ENCODE results near the gene UST. TPM values are rescaled to one million over a fixed set of nuclear protein-coding genes. Genes with fewer than 3 reads are reported as not detected.

Gene UST
- total RNA-seq, 1 experiment from 2014 or later, result 3.9 TPM

- DNase-seq, result no peak
- BruUV-seq (replicated peaks), result no TSS peak
- Histone ChIP-seq H3K4me2 (ENCODE audit: low read length) (no peak overlapping the region), H3K9me3 (ENCODE audit: low read length) (no peaks in the 10 kb centered on the region), H3K9me2 (replicated peaks; ENCODE audit: low read length) (no peaks in the 10 kb centered on the region), H3F3A (ENCODE audit: low read length, unreplicated experiment) (no peaks in the 10 kb centered on the region), H3K9ac (ENCODE audit: low read length) (no peak overlapping the region), H3K4me3 (ENCODE audit: low read length) (no peak overlapping the region), H3K79me2 (ENCODE audit: low read length) (no peaks in the 10 kb centered on the region; the same call in 1 of the 2 replicates), H4K20me1 (ENCODE audit: low read length) (no peaks in the 10 kb centered on the region), H3K4me1 (ENCODE audit: insufficient read depth, low read length) (peaks cover 10% of the 10 kb centered on the region), H3K36me3 (ENCODE audit: low read depth, low read length) (no peaks in the 10 kb centered on the region), H2AFZ (ENCODE audit: low read length) (no peak overlapping the region), H3K27me3 (ENCODE audit: low read length) (no peaks in the 10 kb centered on the region), H3K27ac (ENCODE audit: low read length) (no peak overlapping the region)
- ChIA-PET POLR2A (ENCODE audit: unreplicated experiment) (no interaction called here), CTCF (no interaction called here)
- TF ChIP-seq EZH2phosphoT487 (IDR thresholded peaks at IDR 0.05; ENCODE audit: borderline replicate concordance, low read length) (no peak), CTCF (conservative IDR thresholded peaks at IDR 0.05; ENCODE audit: low read depth, low read length) (no peak), EZH2 (IDR thresholded peaks at IDR 0.05; ENCODE audit: low read length, unreplicated experiment) (no peak)
- intact Hi-C loops (cut with micrococcal nuclease), result no loop called here
- no peak for ATAC-seq
These were observed 25.2 kb downstream of the UST start for GRCh38 chr6:148771896-148772554.

GRCh38 chr6:148775161-148775560, 28.3 kb downstream of the UST start:
- Histone ChIP-seq H2AFZ (ENCODE audit: low read length) (no peak overlapping the region), H3K9me3 (ENCODE audit: low read length) (no peaks in the 10 kb centered on the region), H3K4me2 (ENCODE audit: low read length) (no peak overlapping the region), H3K36me3 (ENCODE audit: low read depth, low read length) (no peaks in the 10 kb centered on the region), H3K9me2 (replicated peaks; ENCODE audit: low read length) (no peaks in the 10 kb centered on the region), H3F3A (ENCODE audit: low read length, unreplicated experiment) (no peaks in the 10 kb centered on the region), H3K9ac (ENCODE audit: low read length) (no peak overlapping the region), H4K20me1 (ENCODE audit: low read length) (no peaks in the 10 kb centered on the region), H3K27me3 (ENCODE audit: low read length) (no peaks in the 10 kb centered on the region), H3K79me2 (ENCODE audit: low read length) (no peaks in the 10 kb centered on the region), H3K4me1 (ENCODE audit: insufficient read depth, low read length) (peaks cover 13% of the 10 kb centered on the region), H3K4me3 (ENCODE audit: low read length) (no peak overlapping the region), H3K27ac (ENCODE audit: low read length) (no peak overlapping the region)
- POLR2A ChIA-PET (ENCODE audit: unreplicated experiment), result interaction anchor here (0.7 kb wide), 1 partner anchor 732 kb away, joined by 4 read pairs; no protein-coding TSS in a partner anchor
- intact Hi-C loops (cut with micrococcal nuclease), result no loop called here
- CTCF ChIA-PET, result no interaction called here
- ATAC-seq (no peak), DNase-seq (no peak)
- no peak for TF ChIP-seq CTCF (conservative IDR thresholded peaks at IDR 0.05; ENCODE audit: low read depth, low read length)
- no peak for TF ChIP-seq EZH2 (IDR thresholded peaks at IDR 0.05; ENCODE audit: low read length, unreplicated experiment)
- TF ChIP-seq EZH2phosphoT487 (IDR thresholded peaks at IDR 0.05; ENCODE audit: borderline replicate concordance, low read length), result no peak
- BruUV-seq (replicated peaks), result no TSS peak
